Measurements from ENCODE around the gene ANKRD18B.
"Not testable (repeated sequence)": the region's sequence is repeated elsewhere in the genome, so short reads cannot be mapped to it uniquely, and the experiment has no call there.

Gene ANKRD18B

DNA sequence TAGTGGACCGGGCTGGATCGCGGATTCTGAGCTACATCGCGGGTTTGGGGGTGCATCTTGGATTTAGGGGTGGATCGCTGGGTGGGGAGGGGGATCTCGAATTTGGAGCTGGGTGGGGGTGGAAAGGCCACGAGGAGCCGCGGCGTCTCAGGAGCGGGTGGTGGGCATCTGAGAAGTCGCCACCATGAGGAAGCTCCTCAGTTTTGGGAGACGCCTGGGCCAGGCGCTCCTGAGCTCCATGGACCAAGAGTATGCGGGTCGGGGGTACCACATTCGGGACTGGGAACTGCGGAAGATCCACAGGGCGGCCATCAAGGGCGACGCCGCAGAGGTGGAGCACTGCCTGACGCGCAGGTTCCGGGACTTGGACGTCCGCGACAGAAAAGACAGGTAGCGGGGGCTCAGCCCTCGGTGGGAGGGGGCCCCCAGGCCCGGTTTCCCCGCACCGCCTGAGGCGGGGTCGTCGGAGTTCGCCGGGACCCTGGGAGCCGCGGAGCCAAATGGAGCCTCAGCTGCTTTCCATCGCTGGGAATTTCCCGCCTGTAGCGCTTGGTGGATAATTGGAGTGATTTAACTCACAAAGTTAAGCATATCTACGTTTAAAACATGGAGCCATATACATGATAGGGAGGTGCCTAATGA is 376 bp downstream of the ANKRD18B start:
- Histone ChIP-seq H3K9me3 (replicated peaks; ENCODE audit: insufficient read depth, low read length) (no peaks in the 10 kb centered on the region), H3K9ac (ENCODE audit: low read length) (peak overlapping the region; percentile 70), H3K4me2 (ENCODE audit: low read depth, low read length) (peak overlapping the region; percentile 79; the same call in 1 of the 2 replicates), H3K79me2 (ENCODE audit: low read length) (no peaks in the 10 kb centered on the region), H4K20me1 (ENCODE audit: insufficient read depth, low read length) (no peaks in the 10 kb centered on the region), H3K9me2 (replicated peaks; ENCODE audit: insufficient read depth, low read length) (no peaks in the 10 kb centered on the region), H3K4me1 (ENCODE audit: low read length) (no peaks in the 10 kb centered on the region), H3K4me3 (ENCODE audit: low read length) (peak overlapping the region; percentile 72), H3K27me3 (replicated peaks; ENCODE audit: insufficient read depth, low read length) (no peaks in the 10 kb centered on the region), H3K36me3 (replicated peaks; ENCODE audit: insufficient read depth, low read length) (no peaks in the 10 kb centered on the region), H2AFZ (ENCODE audit: low read length) (peak overlapping the region; percentile 91), H3K27ac (ENCODE audit: low read length) (no peak overlapping the region), H3F3A (ENCODE audit: insufficient read depth, low read length) (no peaks in the 10 kb centered on the region)
- no peak for DNase-seq
- TF ChIP-seq, protein P1, sequence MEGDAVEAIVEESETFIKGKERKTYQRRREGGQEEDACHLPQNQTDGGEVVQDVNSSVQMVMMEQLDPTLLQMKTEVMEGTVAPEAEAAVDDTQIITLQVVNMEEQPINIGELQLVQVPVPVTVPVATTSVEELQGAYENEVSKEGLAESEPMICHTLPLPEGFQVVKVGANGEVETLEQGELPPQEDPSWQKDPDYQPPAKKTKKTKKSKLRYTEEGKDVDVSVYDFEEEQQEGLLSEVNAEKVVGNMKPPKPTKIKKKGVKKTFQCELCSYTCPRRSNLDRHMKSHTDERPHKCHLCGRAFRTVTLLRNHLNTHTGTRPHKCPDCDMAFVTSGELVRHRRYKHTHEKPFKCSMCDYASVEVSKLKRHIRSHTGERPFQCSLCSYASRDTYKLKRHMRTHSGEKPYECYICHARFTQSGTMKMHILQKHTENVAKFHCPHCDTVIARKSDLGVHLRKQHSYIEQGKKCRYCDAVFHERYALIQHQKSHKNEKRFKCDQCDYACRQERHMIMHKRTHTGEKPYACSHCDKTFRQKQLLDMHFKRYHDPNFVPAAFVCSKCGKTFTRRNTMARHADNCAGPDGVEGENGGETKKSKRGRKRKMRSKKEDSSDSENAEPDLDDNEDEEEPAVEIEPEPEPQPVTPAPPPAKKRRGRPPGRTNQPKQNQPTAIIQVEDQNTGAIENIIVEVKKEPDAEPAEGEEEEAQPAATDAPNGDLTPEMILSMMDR (IDR thresholded peaks at IDR 0.05; ENCODE audit: low read length), result no peak
- TF ChIP-seq EZH2 (optimal IDR thresholded peaks at IDR 0.05; ENCODE audit: low read depth, low read length), result no peak

DNA sequence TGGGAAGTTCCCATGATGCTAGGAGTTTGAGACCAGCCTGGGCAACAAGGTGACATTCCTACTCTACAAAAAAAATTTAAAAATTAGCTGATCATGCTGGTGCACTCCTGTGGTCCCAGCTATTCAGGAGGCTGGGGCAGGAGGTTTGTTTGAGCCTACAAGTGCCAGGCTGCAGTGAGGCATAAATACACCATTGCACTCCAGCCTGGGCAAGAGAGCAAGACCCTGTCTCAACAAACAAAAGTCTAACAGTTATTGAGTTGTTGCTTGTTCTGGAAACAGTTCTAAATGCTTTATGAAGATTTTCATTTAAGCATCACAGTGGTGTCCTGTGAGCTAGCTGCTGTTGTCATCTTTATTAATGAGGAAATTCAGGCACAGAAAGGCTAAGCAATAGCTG is 4.0 kb downstream of the ANKRD18B start:
- H2AFZ ChIP-seq (ENCODE audit: low read length); H3K9me3 ChIP-seq (replicated peaks; ENCODE audit: insufficient read depth, low read length); H3K79me2 ChIP-seq (ENCODE audit: low read length); DNase-seq; H3K4me1 ChIP-seq (ENCODE audit: low read length); H3F3A ChIP-seq (ENCODE audit: insufficient read depth, low read length); H3K27me3 ChIP-seq (replicated peaks; ENCODE audit: insufficient read depth, low read length); H3K4me3 ChIP-seq (ENCODE audit: low read length); H3K27ac ChIP-seq (ENCODE audit: low read length); H3K4me2 ChIP-seq (ENCODE audit: low read depth, low read length); H4K20me1 ChIP-seq (ENCODE audit: insufficient read depth, low read length); H3K9ac ChIP-seq (ENCODE audit: low read length); H3K9me2 ChIP-seq (replicated peaks; ENCODE audit: insufficient read depth, low read length); H3K36me3 ChIP-seq (replicated peaks; ENCODE audit: insufficient read depth, low read length): not testable (repeated sequence)

DNA sequence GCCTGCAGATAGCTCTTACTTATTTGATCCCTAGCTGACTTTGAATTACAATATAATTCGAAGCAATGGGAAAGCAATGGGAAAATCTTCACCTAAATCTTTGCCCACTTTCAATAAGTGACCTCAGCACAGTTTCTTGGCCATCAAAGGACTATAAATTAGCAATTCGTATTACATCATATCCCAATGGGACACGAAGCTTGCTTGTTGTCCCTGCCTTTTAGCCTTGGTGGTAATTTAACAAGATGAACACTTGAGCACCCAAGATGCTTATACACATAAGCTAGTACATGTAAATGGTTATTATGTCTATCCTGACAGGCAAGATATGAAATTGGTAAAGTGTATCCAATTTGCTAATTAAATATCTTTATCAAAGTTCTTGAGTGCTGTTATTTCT is 9.9 kb downstream of the ANKRD18B start:
- not testable (repeated sequence) for H3K9me2 ChIP-seq (replicated peaks; ENCODE audit: insufficient read depth, low read length); H3K27ac ChIP-seq (ENCODE audit: low read length); H3F3A ChIP-seq (ENCODE audit: insufficient read depth, low read length); H3K4me2 ChIP-seq (ENCODE audit: low read depth, low read length); H3K36me3 ChIP-seq (replicated peaks; ENCODE audit: insufficient read depth, low read length); H3K27me3 ChIP-seq (replicated peaks; ENCODE audit: insufficient read depth, low read length); H3K79me2 ChIP-seq (ENCODE audit: low read length); H3K4me3 ChIP-seq (ENCODE audit: low read length); H4K20me1 ChIP-seq (ENCODE audit: insufficient read depth, low read length); H3K4me1 ChIP-seq (ENCODE audit: low read length); H3K9ac ChIP-seq (ENCODE audit: low read length); DNase-seq; H2AFZ ChIP-seq (ENCODE audit: low read length); H3K9me3 ChIP-seq (replicated peaks; ENCODE audit: insufficient read depth, low read length)

DNA sequence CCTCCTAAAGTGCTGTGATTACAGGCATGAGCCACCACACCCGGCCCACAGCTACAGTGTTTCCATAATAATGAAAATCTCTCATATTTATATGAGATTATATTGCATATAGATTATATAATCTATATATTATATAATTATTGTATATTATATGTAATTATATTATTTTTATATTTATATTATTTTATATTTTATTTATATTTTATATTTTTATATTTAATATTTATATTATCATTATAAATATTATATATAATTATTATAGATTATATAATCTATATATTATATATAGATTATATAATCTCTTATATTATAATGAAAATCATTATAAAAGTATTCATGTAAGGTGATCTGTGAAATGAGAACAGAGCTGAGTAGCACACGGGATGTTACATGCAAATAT is 11.5 kb downstream of the ANKRD18B start:
- Histone ChIP-seq H3K27ac (ENCODE audit: low read length) (no peak overlapping the region), H3K9ac (ENCODE audit: low read length) (no peak overlapping the region), H3K36me3 (replicated peaks; ENCODE audit: insufficient read depth, low read length) (no peaks in the 10 kb centered on the region), H3K27me3 (replicated peaks; ENCODE audit: insufficient read depth, low read length) (no peaks in the 10 kb centered on the region), H3K79me2 (ENCODE audit: low read length) (no peaks in the 10 kb centered on the region), H3K4me1 (ENCODE audit: low read length) (no peaks in the 10 kb centered on the region), H3K4me2 (ENCODE audit: low read depth, low read length) (no peak overlapping the region), H4K20me1 (ENCODE audit: insufficient read depth, low read length) (no peaks in the 10 kb centered on the region), H3K9me3 (replicated peaks; ENCODE audit: insufficient read depth, low read length) (no peaks in the 10 kb centered on the region), H3K9me2 (replicated peaks; ENCODE audit: insufficient read depth, low read length) (no peaks in the 10 kb centered on the region), H3F3A (ENCODE audit: insufficient read depth, low read length) (no peaks in the 10 kb centered on the region), H3K4me3 (ENCODE audit: low read length) (no peak overlapping the region), H2AFZ (ENCODE audit: low read length) (no peak overlapping the region)
- DNase-seq, result no peak
- TF ChIP-seq, protein P1 (IDR thresholded peaks at IDR 0.05; ENCODE audit: low read length), result no peak
- TF ChIP-seq EZH2 (optimal IDR thresholded peaks at IDR 0.05; ENCODE audit: low read depth, low read length) (no peak), EZH2phosphoT487 (IDR thresholded peaks at IDR 0.05; ENCODE audit: low read length) (no peak)

DNA sequence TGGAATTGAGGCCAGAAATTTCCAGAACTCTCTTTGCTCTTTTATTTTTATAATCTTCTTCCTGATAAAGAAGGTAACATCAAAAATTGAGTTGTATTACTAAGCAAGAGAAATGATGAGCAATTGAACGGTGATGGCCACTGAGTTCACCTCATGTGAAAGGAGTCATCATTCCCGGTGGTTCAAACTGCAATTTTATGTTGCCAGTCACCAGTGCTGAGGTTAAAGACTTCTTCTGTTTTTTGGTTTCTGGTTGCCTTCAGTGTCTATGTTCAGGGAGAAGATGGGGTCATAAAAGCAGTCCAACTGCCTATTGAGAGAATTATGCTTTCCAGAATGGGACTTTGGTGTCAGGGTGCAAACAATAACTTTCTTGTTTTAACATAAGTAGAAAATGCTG is 19.4 kb downstream of the ANKRD18B start:
- not testable (repeated sequence) for H3K4me3 ChIP-seq (ENCODE audit: low read length); H3K4me1 ChIP-seq (ENCODE audit: low read length); H3K27me3 ChIP-seq (replicated peaks; ENCODE audit: insufficient read depth, low read length); H3K79me2 ChIP-seq (ENCODE audit: low read length); H3K9ac ChIP-seq (ENCODE audit: low read length); DNase-seq; H4K20me1 ChIP-seq (ENCODE audit: insufficient read depth, low read length); H3K9me2 ChIP-seq (replicated peaks; ENCODE audit: insufficient read depth, low read length); H3K9me3 ChIP-seq (replicated peaks; ENCODE audit: insufficient read depth, low read length); H3K27ac ChIP-seq (ENCODE audit: low read length); H3K36me3 ChIP-seq (replicated peaks; ENCODE audit: insufficient read depth, low read length); H2AFZ ChIP-seq (ENCODE audit: low read length); H3F3A ChIP-seq (ENCODE audit: insufficient read depth, low read length); H3K4me2 ChIP-seq (ENCODE audit: low read depth, low read length)

DNA sequence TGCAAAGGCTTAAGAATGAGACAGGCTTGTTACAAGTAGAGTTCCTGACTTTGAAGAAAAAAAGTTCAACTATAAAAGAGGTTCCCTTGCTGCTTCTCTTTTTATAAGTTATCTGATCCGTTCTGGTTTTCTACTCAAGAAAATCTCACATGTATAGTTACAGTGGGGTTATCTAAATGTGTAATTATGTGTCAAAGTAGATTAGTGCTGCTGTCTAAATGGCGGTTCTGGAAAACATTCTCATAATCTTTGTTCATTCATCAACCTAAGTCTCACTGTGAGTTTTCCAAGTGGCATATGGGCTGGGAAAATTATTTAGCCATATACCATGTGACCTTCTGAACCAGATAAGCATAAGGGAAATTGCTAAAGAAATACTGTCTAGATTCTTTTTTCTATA is 21.7 kb downstream of the ANKRD18B start:
- H3K4me2 ChIP-seq (ENCODE audit: low read depth, low read length); H3K9me2 ChIP-seq (replicated peaks; ENCODE audit: insufficient read depth, low read length); H3K27ac ChIP-seq (ENCODE audit: low read length); H2AFZ ChIP-seq (ENCODE audit: low read length); H3F3A ChIP-seq (ENCODE audit: insufficient read depth, low read length); H3K4me3 ChIP-seq (ENCODE audit: low read length); H3K27me3 ChIP-seq (replicated peaks; ENCODE audit: insufficient read depth, low read length); H3K9ac ChIP-seq (ENCODE audit: low read length); H3K4me1 ChIP-seq (ENCODE audit: low read length); H4K20me1 ChIP-seq (ENCODE audit: insufficient read depth, low read length); H3K36me3 ChIP-seq (replicated peaks; ENCODE audit: insufficient read depth, low read length); DNase-seq; H3K79me2 ChIP-seq (ENCODE audit: low read length); H3K9me3 ChIP-seq (replicated peaks; ENCODE audit: insufficient read depth, low read length): not testable (repeated sequence)
